Activated T-cell treated with anti-CD3 and anti-CD28 coated beads, Interleukin-2, amount 50 U/mL, for 4 hours (primary cell): ENCODE results near the gene ELANE. TPM values are rescaled to one million over a fixed set of nuclear protein-coding genes. Genes with fewer than 3 reads are reported as not detected.

ENCODE experiments used
- ATAC-seq, 2 donors: fragments of 200-7000 bp; cut with Tn5 transposase; one replicate each; pipeline ENCODE4 v1.10.0; 2021
- DNase-seq: peaks from one replicate; pipeline ENCODE4 v3.0.0-alpha.2; 2020
- H3K27me3 Mint-ChIP-seq: one replicate; pipeline ENCODE4 v1.8.0; 2021; ENCODE audit warnings: low read depth, mixed read lengths
- H3K36me3 Mint-ChIP-seq: one replicate; pipeline ENCODE4 v1.8.0; 2022; ENCODE audit warnings: mixed read lengths; ENCODE audit not compliant: insufficient read depth
- H3K4me1 Mint-ChIP-seq: one replicate; pipeline ENCODE4 v1.8.0; 2021; ENCODE audit warnings: low read depth, mixed read lengths
- H3K4me3 Mint-ChIP-seq: one replicate; pipeline ENCODE4 v1.8.0; 2021; ENCODE audit warnings: mild to moderate bottlenecking, moderate library complexity, mixed read lengths
- H3K9me3 Mint-ChIP-seq: one replicate; pipeline ENCODE4 v1.8.0; 2021; ENCODE audit warnings: mixed read lengths
- total RNA-seq, 3 donors: library from RNA; stranded (reverse); gene quantifications; one replicate each; pipeline ENCODE4 v1.2.1, GENCODE V29; 2021

ELANE gene
- not detected for total RNA-seq

DNA sequence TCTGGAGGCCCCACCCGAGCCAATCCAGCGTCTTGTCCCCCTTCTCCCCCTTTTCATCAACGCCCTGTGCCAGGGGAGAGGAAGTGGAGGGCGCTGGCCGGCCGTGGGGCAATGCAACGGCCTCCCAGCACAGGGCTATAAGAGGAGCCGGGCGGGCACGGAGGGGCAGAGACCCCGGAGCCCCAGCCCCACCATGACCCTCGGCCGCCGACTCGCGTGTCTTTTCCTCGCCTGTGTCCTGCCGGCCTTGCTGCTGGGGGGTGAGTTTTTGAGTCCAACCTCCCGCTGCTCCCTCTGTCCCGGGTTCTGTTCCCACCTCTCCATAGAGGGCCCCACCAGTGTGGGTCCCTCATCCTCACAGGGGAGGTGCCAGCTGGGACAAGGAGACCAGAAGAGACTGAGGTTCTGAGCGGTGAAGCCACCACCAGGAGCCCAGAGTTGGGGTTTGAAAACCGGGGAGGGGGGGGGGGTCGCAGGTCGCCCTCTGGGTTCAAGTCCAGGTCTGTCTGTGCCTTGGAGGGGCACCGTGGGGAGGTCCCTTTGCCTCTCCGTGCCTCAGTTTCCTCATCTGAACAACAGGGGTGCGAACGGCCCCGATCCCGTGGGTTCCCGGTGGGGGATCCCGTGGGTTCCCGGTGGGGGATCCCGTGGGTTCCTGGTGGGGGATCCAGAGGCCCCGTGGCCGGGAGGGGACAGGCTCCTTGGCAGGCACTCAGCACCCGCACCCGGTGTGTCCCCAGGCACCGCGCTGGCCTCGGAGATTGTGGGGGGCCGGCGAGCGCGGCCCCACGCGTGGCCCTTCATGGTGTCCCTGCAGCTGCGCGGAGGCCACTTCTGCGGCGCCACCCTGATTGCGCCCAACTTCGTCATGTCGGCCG is at the start of gene ELANE:
Gene ELANE (plus strand): TSS at position 168 of the 878 bp plus-strand sequence. CDS start 26 bp downstream, at position 194.
- H3K4me3 Mint-ChIP-seq, result no peak within 1 kb of the TSS
- no peaks in the 10 kb centered on the region for H3K4me1 Mint-ChIP-seq
- ATAC-seq (no peak), DNase-seq (no peak)
- peaks cover 35% of the 10 kb centered on the region for H3K27me3 Mint-ChIP-seq
- no peaks in the 10 kb centered on the region for H3K9me3 Mint-ChIP-seq
- no peaks in the 10 kb centered on the region for H3K36me3 Mint-ChIP-seq

DNA sequence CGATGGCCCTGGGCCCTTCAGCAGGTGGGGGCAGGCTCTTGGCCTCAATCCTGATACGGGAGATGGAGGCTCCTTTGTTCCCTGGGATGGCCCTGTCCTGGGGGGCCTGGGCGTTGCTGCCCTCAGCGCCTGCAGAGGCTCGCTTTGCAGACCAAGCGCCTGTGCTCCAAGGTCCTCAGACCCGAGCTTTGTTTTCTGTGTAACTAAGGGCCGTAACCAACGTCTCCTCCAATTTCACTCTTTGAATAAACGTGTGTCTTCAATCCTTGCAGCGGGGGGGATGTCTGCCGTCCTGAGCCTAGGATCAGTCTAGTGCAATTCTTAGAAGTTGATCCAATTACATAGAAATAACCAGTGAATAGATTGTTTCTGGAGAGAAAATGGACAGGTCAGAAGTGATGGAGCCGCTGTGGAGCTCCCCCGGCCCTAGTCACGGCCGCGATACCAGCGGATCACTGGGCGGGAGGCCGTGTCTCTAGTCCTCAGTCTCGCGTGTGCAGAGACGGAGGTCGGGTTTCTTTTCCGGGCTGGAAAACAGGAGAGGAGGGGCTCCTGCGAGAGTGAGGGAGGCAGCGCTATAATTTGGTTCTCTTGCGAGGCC is 49.5 kb upstream of the ELANE start:
- DNase-seq (no peak), ATAC-seq (no peak)
- Mint-ChIP-seq H3K9me3 (no peaks in the 10 kb centered on the region), H3K36me3 (peaks cover 48% of the 10 kb centered on the region), H3K4me1 (peaks cover 47% of the 10 kb centered on the region), H3K27me3 (no peaks in the 10 kb centered on the region), H3K4me3 (peak overlapping the region; percentile 90)

DNA sequence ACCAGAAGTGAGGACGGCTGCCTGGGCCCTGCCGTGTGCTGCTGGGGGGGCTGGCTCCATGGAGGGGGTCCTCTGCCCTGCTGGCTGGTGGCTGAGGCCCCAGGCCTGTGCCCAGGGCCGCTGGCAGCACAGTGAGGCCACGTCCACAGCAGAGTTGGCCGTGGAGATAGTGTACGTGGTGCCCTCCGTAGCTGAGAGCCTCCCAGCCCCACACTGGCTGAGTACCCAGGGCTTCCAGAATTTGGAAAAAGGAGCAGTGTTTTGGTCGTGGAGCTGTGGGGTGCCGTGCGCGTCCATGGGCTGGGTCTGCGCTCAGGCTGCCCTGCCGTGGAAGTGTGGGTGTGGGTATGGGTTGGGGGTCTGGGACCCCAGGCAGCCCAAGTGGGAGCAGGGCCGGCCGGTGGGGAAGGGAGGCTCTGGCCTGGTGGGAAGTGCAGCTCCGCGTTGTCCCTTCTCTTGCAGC is 49.0 kb upstream of the ELANE start:
- no peaks in the 10 kb centered on the region for H3K27me3 Mint-ChIP-seq
- H3K4me1 Mint-ChIP-seq, result peaks cover 50% of the 10 kb centered on the region
- DNase-seq (no peak), ATAC-seq (no peak)
- H3K36me3 Mint-ChIP-seq, result peaks cover 53% of the 10 kb centered on the region
- H3K9me3 Mint-ChIP-seq, result no peaks in the 10 kb centered on the region
- H3K4me3 Mint-ChIP-seq, result peak overlapping the region; percentile 90

DNA sequence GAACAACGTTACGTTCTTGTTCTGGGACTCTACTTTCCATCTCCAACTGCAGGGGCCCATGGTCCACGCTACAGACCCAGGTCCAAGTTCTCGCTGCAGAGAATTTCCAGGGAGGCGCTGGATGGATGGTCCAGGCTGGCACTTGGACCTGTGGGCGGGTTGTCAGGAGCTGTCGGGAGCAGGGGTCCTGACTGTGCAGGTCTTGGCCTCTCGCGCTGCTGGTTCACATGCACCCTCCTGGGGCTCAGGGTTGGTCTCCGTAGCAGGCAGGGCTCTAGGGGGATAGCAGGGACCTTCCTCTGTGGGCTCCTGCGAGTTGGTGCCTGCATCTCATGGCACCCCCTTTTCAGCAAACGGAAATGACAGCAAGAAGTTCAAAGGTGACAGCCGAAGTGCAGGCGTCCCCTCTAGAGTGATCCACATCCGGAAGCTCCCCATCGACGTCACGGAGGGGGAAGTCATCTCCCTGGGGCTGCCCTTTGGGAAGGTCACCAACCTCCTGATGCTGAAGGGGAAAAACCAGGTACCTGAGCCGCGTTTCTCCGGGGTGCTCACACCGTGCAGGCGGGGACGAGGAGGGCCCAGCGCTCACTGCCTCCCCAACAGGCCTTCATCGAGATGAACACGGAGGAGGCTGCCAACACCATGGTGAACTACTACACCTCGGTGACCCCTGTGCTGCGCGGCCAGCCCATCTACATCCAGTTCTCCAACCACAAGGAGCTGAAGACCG is 48.3 kb upstream of the ELANE start:
- Mint-ChIP-seq H3K27me3 (no peaks in the 10 kb centered on the region), H3K4me1 (peaks cover 50% of the 10 kb centered on the region), H3K36me3 (peaks cover 52% of the 10 kb centered on the region), H3K9me3 (no peaks in the 10 kb centered on the region), H3K4me3 (peak overlapping the region; percentile 37)
- DNase-seq, result no peak
- no peak for ATAC-seq

DNA sequence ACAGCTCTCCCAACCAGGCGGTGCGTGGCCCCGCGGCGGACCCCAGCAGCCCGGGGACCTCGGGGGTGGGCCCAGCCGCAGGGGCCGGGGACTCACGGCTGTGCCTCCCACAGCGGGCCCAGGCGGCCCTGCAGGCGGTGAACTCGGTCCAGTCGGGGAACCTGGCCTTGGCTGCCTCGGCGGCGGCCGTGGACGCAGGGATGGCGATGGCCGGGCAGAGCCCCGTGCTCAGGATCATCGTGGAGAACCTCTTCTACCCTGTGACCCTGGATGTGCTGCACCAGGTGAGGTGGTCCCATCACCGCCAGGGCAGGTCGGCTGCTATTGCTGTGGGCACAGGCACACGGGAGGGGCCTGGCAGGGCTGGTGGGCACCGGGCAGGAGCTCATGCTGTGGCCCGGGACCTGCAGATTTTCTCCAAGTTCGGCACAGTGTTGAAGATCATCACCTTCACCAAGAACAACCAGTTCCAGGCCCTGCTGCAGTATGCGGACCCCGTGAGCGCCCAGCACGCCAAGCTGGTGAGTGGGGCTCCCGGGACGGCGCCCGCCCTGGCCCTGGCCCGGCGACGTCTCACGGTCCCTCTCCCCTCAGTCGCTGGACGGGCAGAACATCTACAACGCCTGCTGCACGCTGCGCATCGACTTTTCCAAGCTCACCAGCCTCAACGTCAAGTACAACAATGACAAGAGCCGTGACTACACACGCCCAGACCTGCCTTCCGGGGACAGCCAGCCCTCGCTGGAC is 47.5 kb upstream of the ELANE start:
- no peaks in the 10 kb centered on the region for H3K9me3 Mint-ChIP-seq
- DNase-seq (no peak), ATAC-seq (no peak)
- H3K4me3 Mint-ChIP-seq, result peak overlapping the region; percentile 35
- H3K4me1 Mint-ChIP-seq, result peaks cover 46% of the 10 kb centered on the region
- no peaks in the 10 kb centered on the region for H3K27me3 Mint-ChIP-seq
- H3K36me3 Mint-ChIP-seq, result peaks cover 45% of the 10 kb centered on the region

DNA sequence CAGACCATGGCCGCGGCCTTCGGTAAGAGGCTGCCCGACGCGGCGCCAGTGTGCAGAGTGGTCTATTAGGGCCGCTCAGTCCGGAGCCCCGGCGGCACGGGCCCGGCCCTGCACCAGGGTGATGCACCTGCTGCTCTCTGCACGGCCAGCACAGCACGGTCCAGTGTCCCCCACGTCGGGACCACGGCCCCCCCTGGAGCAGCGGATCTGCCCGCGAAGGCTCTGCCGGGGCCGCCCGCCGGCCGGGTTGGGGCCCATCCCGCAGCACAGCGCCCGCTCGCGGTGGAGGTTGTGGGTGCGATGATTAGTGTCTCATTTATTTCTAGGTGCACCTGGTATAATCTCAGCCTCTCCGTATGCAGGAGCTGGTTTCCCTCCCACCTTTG is 46.9 kb upstream of the ELANE start:
- peaks cover 40% of the 10 kb centered on the region for H3K4me1 Mint-ChIP-seq
- no peak for DNase-seq
- no peak for ATAC-seq
- no peaks in the 10 kb centered on the region for H3K9me3 Mint-ChIP-seq
- H3K4me3 Mint-ChIP-seq, result no peak overlapping the region
- no peaks in the 10 kb centered on the region for H3K27me3 Mint-ChIP-seq
- peaks cover 40% of the 10 kb centered on the region for H3K36me3 Mint-ChIP-seq

DNA sequence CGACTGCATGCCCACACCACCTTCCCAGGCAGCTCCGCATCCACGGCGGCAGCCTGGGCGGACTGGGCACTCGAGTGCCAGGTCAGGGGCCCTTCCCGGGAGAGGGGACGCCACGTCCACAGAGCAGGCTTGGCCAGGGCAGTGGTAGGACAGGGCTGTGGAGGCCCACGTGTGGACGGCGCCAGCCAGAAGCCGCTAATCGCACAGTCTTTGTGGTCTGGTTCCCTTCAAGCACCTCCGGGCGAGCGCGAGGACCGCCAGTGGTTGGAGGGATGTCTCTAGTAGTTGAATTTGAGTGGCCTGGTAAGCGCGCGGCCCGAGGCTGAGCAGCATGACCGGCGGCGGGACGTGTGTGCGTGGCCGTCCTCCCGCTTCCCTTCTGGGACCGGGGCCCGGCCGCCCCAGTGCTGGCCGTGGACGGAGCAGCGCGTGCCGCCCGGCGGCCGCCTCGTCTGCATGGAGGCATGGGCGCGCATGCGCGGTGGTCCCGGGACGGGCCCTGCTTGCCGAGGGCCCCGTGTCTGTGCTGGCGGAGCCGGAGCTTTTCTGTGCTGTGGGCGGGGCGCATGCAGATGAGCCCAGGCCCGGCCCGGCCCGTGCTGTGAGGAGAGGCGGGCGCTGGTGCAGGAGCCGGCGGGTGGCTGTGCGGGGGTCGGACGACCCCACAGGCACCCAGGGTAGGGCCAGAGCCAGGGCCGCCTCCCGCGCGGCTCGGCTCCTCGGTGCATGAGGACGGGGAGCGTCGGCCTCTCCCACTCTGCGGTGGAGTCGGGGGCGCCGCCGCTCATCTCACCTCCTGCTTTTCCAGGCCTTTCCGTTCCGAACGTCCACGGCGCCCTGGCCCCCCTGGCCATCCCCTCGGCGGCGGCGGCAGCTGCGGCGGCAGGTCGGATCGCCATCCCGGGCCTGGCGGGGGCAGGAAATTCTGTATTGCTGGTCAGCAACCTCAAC is 46.2 kb upstream of the ELANE start:
- ATAC-seq, result peak in 1 of 2 donors; percentile 5
- Mint-ChIP-seq H3K4me1 (peaks cover 34% of the 10 kb centered on the region), H3K36me3 (peaks cover 37% of the 10 kb centered on the region), H3K27me3 (no peaks in the 10 kb centered on the region), H3K9me3 (no peaks in the 10 kb centered on the region), H3K4me3 (no peak overlapping the region)
- DNase-seq, result no peak

DNA sequence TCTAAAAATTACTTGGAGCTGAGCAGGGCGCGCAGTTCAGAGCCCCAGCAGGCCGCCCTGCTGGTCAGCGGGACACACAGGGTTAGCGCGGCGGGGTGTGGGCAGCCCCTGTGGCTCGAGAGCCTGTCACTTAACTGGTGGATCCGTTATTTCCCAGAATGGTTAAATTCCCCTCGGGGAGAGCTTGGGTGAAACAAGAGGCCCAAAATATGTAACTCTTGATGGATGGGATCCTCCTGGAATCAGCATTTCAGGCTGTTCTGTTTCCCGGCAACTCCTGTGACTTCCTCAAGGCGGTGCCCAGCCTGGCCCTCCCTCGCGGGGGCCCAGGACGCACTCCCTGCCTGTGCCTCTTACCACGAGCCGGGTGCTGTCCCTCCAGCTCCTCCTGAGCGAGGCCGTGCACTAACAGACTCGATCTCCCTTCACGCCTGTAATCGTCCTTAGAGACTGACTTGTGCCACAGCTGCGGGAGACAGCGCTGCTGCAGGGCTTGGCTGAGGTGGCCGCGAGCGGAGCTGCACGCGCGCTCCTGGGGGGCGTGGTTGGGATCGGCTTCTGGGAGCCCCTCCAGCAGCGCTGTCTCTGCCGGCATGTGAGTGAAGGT is 45.2 kb upstream of the ELANE start:
- DNase-seq (no peak), ATAC-seq (no peak)
- Mint-ChIP-seq H3K4me3 (no peak overlapping the region), H3K4me1 (peaks cover 26% of the 10 kb centered on the region), H3K27me3 (no peaks in the 10 kb centered on the region), H3K9me3 (no peaks in the 10 kb centered on the region), H3K36me3 (peaks cover 40% of the 10 kb centered on the region)

DNA sequence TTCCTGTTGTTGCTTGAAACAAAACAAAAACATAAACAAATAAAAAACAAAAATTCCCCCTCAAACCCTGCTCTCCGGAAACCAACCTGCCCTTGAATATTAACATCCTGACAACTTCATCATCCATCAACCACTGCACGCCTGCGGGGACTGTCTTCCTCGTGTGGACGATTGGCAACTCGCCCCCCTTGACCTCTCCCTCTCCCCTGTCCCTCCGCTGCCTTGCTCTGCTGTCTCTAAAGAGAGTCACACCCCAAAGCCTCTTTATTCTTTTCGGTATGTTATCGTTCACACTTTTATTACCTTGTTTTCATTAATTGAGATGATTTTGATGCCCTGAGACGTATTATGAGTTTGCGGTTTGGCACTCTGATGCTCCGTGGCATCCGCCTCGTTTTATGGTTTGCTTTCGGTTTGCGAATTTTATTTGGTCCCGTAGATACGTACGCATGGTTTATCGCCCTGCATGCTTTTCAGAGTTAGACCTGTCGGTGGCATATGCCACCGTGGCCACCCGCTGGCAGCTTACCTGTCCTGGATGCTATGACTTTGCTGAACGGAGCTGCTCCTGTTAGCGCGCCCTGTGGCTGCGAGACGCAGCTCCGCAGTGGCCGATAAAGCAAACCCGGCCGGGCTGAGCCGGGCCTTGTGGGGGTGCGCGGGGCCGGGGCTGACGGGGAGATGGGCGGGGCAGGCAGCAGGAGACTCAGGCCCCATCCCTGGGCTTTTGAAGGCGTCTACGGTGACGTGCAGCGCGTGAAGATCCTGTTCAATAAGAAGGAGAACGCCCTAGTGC is 44.3 kb upstream of the ELANE start:
- ATAC-seq (no peak), DNase-seq (no peak)
- H3K4me1 Mint-ChIP-seq, result peaks cover 17% of the 10 kb centered on the region
- H3K27me3 Mint-ChIP-seq, result no peaks in the 10 kb centered on the region
- H3K36me3 Mint-ChIP-seq, result peaks cover 36% of the 10 kb centered on the region
- H3K4me3 Mint-ChIP-seq, result no peak overlapping the region
- no peaks in the 10 kb centered on the region for H3K9me3 Mint-ChIP-seq

DNA sequence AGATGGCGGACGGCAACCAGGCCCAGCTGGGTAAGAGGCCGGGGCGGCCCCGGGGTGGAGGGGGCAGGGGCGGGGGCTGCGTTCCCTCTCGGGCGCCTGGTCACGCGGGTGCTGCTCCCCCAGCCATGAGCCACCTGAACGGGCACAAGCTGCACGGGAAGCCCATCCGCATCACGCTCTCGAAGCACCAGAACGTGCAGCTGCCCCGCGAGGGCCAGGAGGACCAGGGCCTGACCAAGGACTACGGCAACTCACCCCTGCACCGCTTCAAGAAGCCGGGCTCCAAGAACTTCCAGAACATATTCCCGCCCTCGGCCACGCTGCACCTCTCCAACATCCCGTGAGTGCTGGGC is 43.7 kb upstream of the ELANE start:
- DNase-seq (no peak), ATAC-seq (no peak)
- H3K4me3 Mint-ChIP-seq, result no peak overlapping the region
- H3K36me3 Mint-ChIP-seq, result peaks cover 33% of the 10 kb centered on the region
- no peaks in the 10 kb centered on the region for H3K9me3 Mint-ChIP-seq
- no peaks in the 10 kb centered on the region for H3K27me3 Mint-ChIP-seq
- peaks cover 11% of the 10 kb centered on the region for H3K4me1 Mint-ChIP-seq

DNA sequence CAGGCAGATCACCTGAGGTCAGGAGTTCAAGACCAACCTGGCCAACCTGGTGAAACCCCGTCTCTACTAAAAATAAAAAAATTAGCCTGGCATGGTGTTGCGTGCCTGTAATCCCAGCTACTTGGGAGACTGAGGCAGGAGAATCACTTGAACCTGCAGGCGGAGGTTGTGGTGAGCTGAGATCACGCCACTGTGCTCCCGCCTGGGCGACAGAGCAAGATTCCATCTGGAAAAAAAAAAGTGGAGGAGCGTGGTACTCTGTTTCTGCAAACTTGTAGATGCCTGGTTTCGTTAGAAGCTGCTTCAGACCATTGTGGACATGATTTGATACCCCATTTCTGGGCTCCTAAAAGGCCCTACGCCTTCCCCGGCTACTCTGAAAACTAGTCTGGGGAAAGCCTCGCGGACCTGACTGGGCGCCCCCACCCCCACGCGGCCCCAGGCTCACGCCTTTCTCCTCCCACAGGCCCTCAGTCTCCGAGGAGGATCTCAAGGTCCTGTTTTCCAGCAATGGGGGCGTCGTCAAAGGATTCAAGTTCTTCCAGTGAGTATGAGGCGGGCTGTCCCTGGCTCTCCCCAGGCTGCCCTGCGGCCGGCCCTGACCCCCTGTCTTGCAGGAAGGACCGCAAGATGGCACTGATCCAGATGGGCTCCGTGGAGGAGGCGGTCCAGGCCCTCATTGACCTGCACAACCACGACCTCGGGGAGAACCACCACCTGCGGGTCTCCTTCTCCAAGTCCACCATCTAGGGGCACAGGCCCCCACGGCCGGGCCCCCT is 41.8 kb upstream of the ELANE start:
- DNase-seq (no peak), ATAC-seq (no peak)
- H3K27me3 Mint-ChIP-seq, result no peaks in the 10 kb centered on the region
- peaks cover 6% of the 10 kb centered on the region for H3K4me1 Mint-ChIP-seq
- H3K9me3 Mint-ChIP-seq, result no peaks in the 10 kb centered on the region
- H3K36me3 Mint-ChIP-seq, result peaks cover 25% of the 10 kb centered on the region
- H3K4me3 Mint-ChIP-seq, result no peak overlapping the region
